KOPT-K1 (cell line): ENCODE measurements around the gene MZT2A.
"Not testable (repeated sequence)": the region's sequence is repeated elsewhere in the genome, so short reads cannot be mapped to it uniquely, and the experiment has no call there.

Experiments used
- H3K27ac ChIP-seq: fragments of 200-600 bp; sonication (generic); 2 replicates; pipeline ENCODE4 v1.5.1; 2016; ENCODE audit warnings: antibody characterized with exemption, mild to moderate bottlenecking, low read depth, low read length; ENCODE audit not compliant: poor library complexity, severe bottlenecking
- H3K36me3 ChIP-seq: fragments of 200-600 bp; sonication (generic); 2 replicates; pipeline ENCODE4 v1.5.1; 2017; ENCODE audit warnings: antibody characterized with exemption, mild to moderate bottlenecking, low read length, moderate library complexity; ENCODE audit not compliant: insufficient read depth
- H3K9me3 ChIP-seq: fragments of 200-600 bp; sonication (generic); 2 replicates; pipeline ENCODE4 v1.5.1; 2017; ENCODE audit warnings: antibody characterized with exemption, low read length, mild to moderate bottlenecking; ENCODE audit not compliant: insufficient read depth, poor library complexity, severe bottlenecking

MZT2A gene

GRCh38 chr2:131527131-131528001 is 35.2 kb upstream of the MZT2A start, which contains the start of gene CCDC74A:
CCDC74A (plus strand) TSS chr2:131527888; CDS start chr2:131527971, 83 bp downstream.
- not testable (repeated sequence) for H3K36me3 ChIP-seq, H3K9me3 ChIP-seq
- H3K27ac ChIP-seq = peak within 1 kb of the TSS; percentile 54

GRCh38 chr2:131525256-131525655 is 33.1 kb upstream of the MZT2A start:
- not testable (repeated sequence) for H3K27ac ChIP-seq
- peaks cover 14% of the 10 kb centered on the region; the same call in 1 of the 2 replicates for H3K36me3 ChIP-seq

GRCh38 chr2:131521961-131522781 is 30.0 kb upstream of the MZT2A start:
- peaks cover 34% of the 10 kb centered on the region for H3K36me3 ChIP-seq
- H3K27ac ChIP-seq = no peak overlapping the region
- no peaks in the 10 kb centered on the region for H3K9me3 ChIP-seq

More at GRCh38 chr2:131525256-131525655, 33.1 kb upstream of the MZT2A start:
- H3K9me3 ChIP-seq = not testable (repeated sequence)

GRCh38 chr2:131521524-131521923 is 29.3 kb upstream of the MZT2A start:
- H3K9me3 ChIP-seq, H3K27ac ChIP-seq: not testable (repeated sequence)
- H3K36me3 ChIP-seq = peaks cover 40% of the 10 kb centered on the region

GRCh38 chr2:131520526-131520925 is 28.3 kb upstream of the MZT2A start:
- H3K27ac ChIP-seq = no peak overlapping the region
- peaks cover 48% of the 10 kb centered on the region for H3K36me3 ChIP-seq
- H3K9me3 ChIP-seq = no peaks in the 10 kb centered on the region

DNA sequence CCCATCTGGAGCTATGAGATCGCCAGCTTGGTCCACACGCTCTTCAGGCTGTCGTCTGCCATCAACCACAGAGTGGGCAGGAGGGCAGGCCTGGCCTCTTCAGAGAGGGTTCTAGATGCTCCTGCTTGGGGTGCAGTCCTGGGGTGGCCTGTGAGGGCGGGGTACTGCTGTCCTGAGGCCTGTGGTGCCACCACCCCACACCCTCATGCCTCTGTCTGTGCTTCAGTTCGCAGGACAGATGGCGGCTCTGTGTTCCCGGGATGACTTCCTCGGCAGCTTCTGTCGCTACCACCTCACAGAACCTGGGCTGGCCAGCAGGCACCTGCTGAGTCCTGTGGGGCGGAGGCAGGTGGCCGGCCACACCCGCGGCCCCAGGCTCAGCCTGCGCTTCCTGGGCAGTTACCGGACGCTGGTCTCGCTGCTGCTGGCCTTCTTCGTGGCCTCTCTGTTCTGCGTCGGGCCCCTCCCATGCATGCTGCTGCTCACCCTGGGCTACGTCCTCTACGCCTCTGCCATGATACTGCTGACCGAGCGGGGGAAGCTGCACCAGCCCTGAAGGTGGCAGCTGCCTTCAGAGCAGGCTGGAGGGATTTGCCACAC is 27.8 kb upstream of the MZT2A start:
- H3K9me3 ChIP-seq, H3K27ac ChIP-seq: not testable (repeated sequence)
- peaks cover 48% of the 10 kb centered on the region for H3K36me3 ChIP-seq

- H3K27ac ChIP-seq = no peak overlapping the region
- H3K9me3 ChIP-seq = no peaks in the 10 kb centered on the region
- H3K36me3 ChIP-seq = peaks cover 48% of the 10 kb centered on the region
Observed at GRCh38 chr2:131519466-131519865, 27.3 kb upstream of the MZT2A start.

DNA sequence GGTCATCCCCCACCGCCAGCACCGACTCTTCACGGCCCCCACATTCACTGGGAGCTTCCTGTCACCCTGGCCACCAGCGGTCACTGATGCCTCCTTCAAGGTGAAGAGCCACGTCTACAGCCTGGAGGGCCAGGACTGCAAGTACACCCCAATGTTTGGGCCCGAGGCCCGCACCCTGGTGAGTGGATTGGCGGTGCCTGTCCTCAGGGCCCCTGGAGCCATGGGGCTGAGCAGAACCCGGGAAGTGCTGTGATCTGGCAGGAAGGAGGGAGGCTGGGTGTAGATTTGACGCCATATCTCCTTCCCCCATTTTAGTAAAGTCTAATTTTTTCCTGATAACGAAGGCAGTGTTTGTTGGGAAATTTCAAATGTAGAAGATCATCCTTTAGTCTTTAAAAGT is 26.3 kb upstream of the MZT2A start:
- peaks cover 55% of the 10 kb centered on the region for H3K36me3 ChIP-seq
- H3K9me3 ChIP-seq, H3K27ac ChIP-seq: not testable (repeated sequence)

DNA sequence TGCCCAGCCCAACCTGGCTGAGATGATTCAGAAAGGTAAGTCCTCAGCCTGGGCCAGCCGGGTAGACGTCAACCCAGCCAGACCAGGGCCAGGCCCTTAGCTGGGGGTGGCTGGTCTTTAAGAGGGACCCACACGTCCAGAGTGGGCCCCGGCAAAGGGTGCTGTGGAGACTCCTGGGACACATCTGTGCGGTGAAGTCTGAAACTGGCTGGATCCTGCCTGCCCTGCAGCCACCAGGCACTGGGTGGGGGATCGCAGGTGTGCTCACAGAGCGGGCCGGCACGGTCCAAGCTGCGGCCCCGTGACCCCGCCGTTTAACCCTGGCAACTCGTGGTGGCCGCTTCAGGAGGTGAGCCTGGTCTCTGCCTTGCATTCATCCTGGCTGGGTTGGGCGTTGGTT is 25.7 kb upstream of the MZT2A start:
- H3K36me3 ChIP-seq = peaks cover 60% of the 10 kb centered on the region
- not testable (repeated sequence) for H3K9me3 ChIP-seq

GRCh38 chr2:131517106-131517831 is 25.1 kb upstream of the MZT2A start:
- Histone ChIP-seq H3K9me3 (no peaks in the 10 kb centered on the region), H3K36me3 (peaks cover 65% of the 10 kb centered on the region), H3K27ac (no peak overlapping the region)

More for the DNA sequence above, 25.7 kb upstream of the MZT2A start:
- H3K27ac ChIP-seq = not testable (repeated sequence)

- not testable (repeated sequence) for H3K9me3 ChIP-seq, H3K27ac ChIP-seq
- H3K36me3 ChIP-seq = peaks cover 65% of the 10 kb centered on the region
Observed at GRCh38 chr2:131516621-131517020, 24.4 kb upstream of the MZT2A start.

GRCh38 chr2:131516011-131516410 is 23.8 kb upstream of the MZT2A start:
- H3K36me3 ChIP-seq = peaks cover 65% of the 10 kb centered on the region
- H3K27ac ChIP-seq = no peak overlapping the region
- no peaks in the 10 kb centered on the region for H3K9me3 ChIP-seq

DNA sequence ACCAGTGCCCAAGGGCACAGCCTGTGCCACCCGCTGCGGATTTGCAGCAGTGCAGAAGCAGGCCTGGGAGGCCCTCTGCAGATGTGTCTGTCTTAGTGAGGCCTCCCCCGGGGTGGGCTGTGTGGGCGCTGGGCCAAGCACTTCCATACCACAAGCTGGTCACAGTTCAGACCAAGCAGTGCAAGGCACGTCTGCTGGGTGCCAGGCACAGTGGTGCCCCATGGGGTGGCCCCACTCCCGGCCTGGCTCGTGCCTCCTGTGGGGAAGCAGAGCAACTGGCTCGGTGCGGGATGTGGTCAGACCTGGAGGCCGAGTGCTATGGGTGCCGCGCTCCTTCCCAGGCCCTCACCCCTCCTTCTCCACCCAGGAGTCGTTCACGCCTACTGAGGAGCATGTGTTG is 23.0 kb upstream of the MZT2A start:
- not testable (repeated sequence) for H3K27ac ChIP-seq, H3K9me3 ChIP-seq
- H3K36me3 ChIP-seq = peaks cover 61% of the 10 kb centered on the region

DNA sequence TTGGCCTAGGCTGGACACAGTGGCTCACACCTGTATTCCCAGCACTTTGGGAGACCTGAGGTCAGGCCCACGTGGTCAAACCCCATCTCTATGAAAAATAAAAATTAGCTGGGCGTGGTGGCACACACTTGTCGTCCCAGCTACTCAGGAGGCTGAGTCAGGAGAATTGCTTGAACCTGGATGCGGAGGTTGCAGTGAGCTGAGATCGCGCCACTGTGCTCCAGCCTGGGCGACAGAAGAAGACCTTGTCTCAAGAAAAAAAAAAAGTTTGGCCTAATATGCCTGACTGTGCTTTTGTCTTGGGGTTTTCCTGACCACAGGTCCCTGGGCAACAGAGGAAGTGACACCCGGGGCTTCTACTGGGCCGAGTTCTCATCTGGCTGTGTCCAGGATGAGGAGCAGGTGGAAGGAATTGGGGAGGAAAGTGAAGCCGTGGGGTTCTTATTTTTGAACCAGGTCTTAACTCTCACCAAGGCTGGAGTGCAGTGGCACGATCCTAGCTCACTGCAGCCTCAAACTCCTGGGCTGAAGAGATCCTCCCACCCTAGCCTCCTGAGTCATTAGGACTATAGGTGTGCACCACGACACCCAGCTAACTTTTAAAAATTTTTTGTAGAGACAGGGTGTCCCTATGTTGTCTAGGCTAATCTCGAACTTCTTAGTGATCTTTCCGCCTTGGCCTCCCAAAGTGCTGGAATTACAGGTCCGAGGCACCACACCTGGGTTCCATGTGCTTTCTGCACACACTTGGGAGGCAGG is 22.4 kb upstream of the MZT2A start:
- H3K27ac ChIP-seq, H3K9me3 ChIP-seq: not testable (repeated sequence)
- H3K36me3 ChIP-seq = peaks cover 62% of the 10 kb centered on the region
